HepG2 (cell line): ENCODE measurements around the gene STX7. TPM values are rescaled to one million over a fixed set of nuclear protein-coding genes. Genes with fewer than 3 reads are reported as not detected.
"Not testable (repeated sequence)": the region's sequence is repeated elsewhere in the genome, so short reads cannot be mapped to it uniquely, and the experiment has no call there.

Source experiments
- ATAC-seq: fragments of 200-7000 bp; cut with Tn5 transposase; 3 replicates; pipeline ENCODE4 v1.9.1; 2020; ENCODE audit warnings: mild to moderate bottlenecking, moderate library complexity
- BruUV-seq: library from RNA; stranded (reverse); fragments of 400-500 nt; replicated peaks from 2 replicates; lab custom pipeline; 2021; lab: Mats Ljungman, UMichigan
- CTCF ChIA-PET: fragments of 300-600 bp; formaldehyde crosslinking; extraction: SDS; loops from one replicate; lab custom pipeline; 2021; ENCODE audit warnings: low total read pairs, inconsistent platforms, low intra/inter-chr PET ratio; lab: Yijun Ruan, JAX
- POLR2A ChIA-PET: fragments of 350-600 bp; sonication (Branson Sonifier 250); formaldehyde crosslinking; loops from one replicate; lab custom pipeline; 2020; ENCODE audit warnings: antibody characterized with exemption, inconsistent platforms; lab: Yijun Ruan, JAX
- DNase-seq: peaks from one replicate; pipeline ENCODE4 v3.0.0-alpha.2; 2015; ENCODE audit warnings: low spot score
- FAIRE-seq: peaks from 3 replicates; lab custom pipeline; 2011; peaks lifted over from hg19 to GRCh38; lab: Jason Lieb, UNC
- H2AFZ ChIP-seq: one replicate; pipeline ENCODE4 v1.6.1; 2011; ENCODE audit warnings: low read length, inconsistent platforms
- H3K27ac ChIP-seq: fragments of 300-600 bp; 3 replicates; pipeline ENCODE4 v1.8.0; 2011; ENCODE audit warnings: mixed run types, mild to moderate bottlenecking, mixed read lengths, low read length, inconsistent platforms; ENCODE audit not compliant: insufficient read depth; ENCODE audit errors: extremely low read length
- H3K27me3 ChIP-seq, 2 experiments: fragments of 200-600 bp in 1 of 2; 2 replicates in 1 of 2; 3 replicates in 1 of 2; pipeline versions ENCODE4 v1.6.0 to v1.8.0; 2011; ENCODE audit warnings: low read length in 2 of 2, mild to moderate bottlenecking in 2 of 2, moderate library complexity in 2 of 2, inconsistent platforms in 1 of 2; ENCODE audit not compliant: insufficient read depth in 2 of 2, control insufficient read depth in 1 of 2
- H3K36me3 ChIP-seq, 2 experiments: fragments of 200-600 bp in 1 of 2; replicated peaks in 1 of 2; 2 replicates in 1 of 2; 3 replicates in 1 of 2; pipeline versions ENCODE4 v1.5.1 to v1.8.0; 2011; ENCODE audit warnings: low read length in 2 of 2, inconsistent platforms in 1 of 2; ENCODE audit not compliant: insufficient read depth in 2 of 2, control insufficient read depth in 1 of 2
- H3K4me1 ChIP-seq: 2 replicates; pipeline ENCODE4 v1.5.1; 2012; ENCODE audit warnings: low read length, inconsistent platforms; ENCODE audit not compliant: insufficient read depth
- H3K4me2 ChIP-seq: 2 replicates; pipeline ENCODE4 v1.6.0; 2011; ENCODE audit warnings: low read depth, low read length, inconsistent platforms
- H3K4me3 ChIP-seq, 3 experiments: fragments of 200-600 bp in 1 of 3; sonication (generic), shearing (Covaris generic) in 1 of 3; replicated peaks in 1 of 3; 2 replicates each; pipeline ENCODE4 v1.5.1; 2011 to 2016; ENCODE audit warnings: low read length in 3 of 3, inconsistent platforms in 2 of 3, low read depth in 2 of 3, mild to moderate bottlenecking in 2 of 3, control low read depth in 1 of 3, mixed read lengths in 1 of 3; ENCODE audit not compliant: insufficient read depth in 1 of 3
- H3K79me2 ChIP-seq: one replicate; pipeline ENCODE4 v1.6.1; 2011; ENCODE audit warnings: low read length, inconsistent platforms; ENCODE audit not compliant: insufficient read depth
- H3K9ac ChIP-seq: 2 replicates; pipeline ENCODE4 v1.6.0; 2011; ENCODE audit warnings: mild to moderate bottlenecking, low read depth, low read length, inconsistent platforms; ENCODE audit not compliant: insufficient read depth
- H3K9me3 ChIP-seq: 2 replicates; pipeline ENCODE4 v1.5.1; 2012; ENCODE audit warnings: mild to moderate bottlenecking, low read length
- H4K20me1 ChIP-seq: 2 replicates; pipeline ENCODE4 v1.6.0; 2011; ENCODE audit warnings: inconsistent platforms, mild to moderate bottlenecking, low read length, moderate library complexity; ENCODE audit not compliant: insufficient read depth
- NRL ChIP-seq: sonication (generic); formaldehyde crosslinking; IDR thresholded peaks from 2 replicates; pipeline ENCODE4 v1.5.0; 2020; ENCODE audit warnings: missing genetic modification reagents, mild to moderate bottlenecking, moderate library complexity, borderline replicate concordance
- SNAPC2 ChIP-seq: sonication (generic); formaldehyde crosslinking; IDR thresholded peaks from 2 replicates; pipeline ENCODE4 v1.8.1; 2022; ENCODE audit warnings: mild to moderate bottlenecking, missing genetic modification reagents
- ZGPAT ChIP-seq: IDR thresholded peaks from 2 replicates; pipeline ENCODE4 v1.6.1; 2016; ENCODE audit warnings: mild to moderate bottlenecking
- ZNF12 ChIP-seq: sonication (generic); formaldehyde crosslinking; IDR thresholded peaks from 2 replicates; pipeline ENCODE4 v1.5.0; 2020; ENCODE audit warnings: missing genetic modification reagents
- ZNF510 ChIP-seq: sonication (generic); formaldehyde crosslinking; IDR thresholded peaks from 2 replicates; pipeline ENCODE4 v1.4.0; 2020; ENCODE audit warnings: low read depth, mild to moderate bottlenecking, missing genetic modification reagents
- ZNF563 ChIP-seq: sonication (generic); formaldehyde crosslinking; IDR thresholded peaks from 2 replicates; pipeline ENCODE4 v1.8.0; 2022; ENCODE audit warnings: mild to moderate bottlenecking, moderate library complexity, missing genetic modification reagents
- ZNF841 ChIP-seq: sonication (generic); formaldehyde crosslinking; IDR thresholded peaks from 2 replicates; pipeline ENCODE4 v1.8.1; 2023; ENCODE audit warnings: missing genetic modification reagents, borderline replicate concordance
- WGBS: methylation state at CpG from one replicate; pipeline ENCODE4 v1.1.6; 2017; ENCODE audit warnings: low lambda C conversion rate; 5-methylcytosine and 5-hydroxymethylcytosine counted together
- in situ Hi-C: cut with HindIII; loops from 2 replicates; pipeline ENCODE4 v1.10.0; 2017; ENCODE audit warnings: low pct_unique_long_range_greater_than_20kb; ENCODE audit not compliant: extremely low pct_ligation_motif_present
- intact Hi-C: fragments of 100-400 bp; cut with micrococcal nuclease; formaldehyde crosslinking; loops from one replicate; pipeline ENCODE4 v1.10.0; 2022; ENCODE audit not compliant: unreplicated experiment
- polyA plus RNA-seq, 8 experiments: library from polyadenylated mRNA; depleted of rRNA in 3 of 8; stranded (reverse) in 7 of 8; unstranded in 1 of 8; fragments of >200 nt; fragmentation: Illumina TruSeq in 4 of 8; extraction: Trizol in 4 of 8; gene quantifications; 2 replicates each; pipeline versions ENCODE4 v1.2.1 to v1.2.3, GENCODE V29; 2011 to 2016; ENCODE audit warnings: low read depth in 4 of 8, missing spikeins in 1 of 8, mixed read lengths in 1 of 8; ENCODE audit not compliant: insufficient read depth in 1 of 8
- total RNA-seq, 5 experiments: library from RNA; depleted of rRNA; stranded (reverse); fragments of >200 nt; fragmentation: Illumina TruSeq; extraction: Trizol; gene quantifications; 2 replicates each; pipeline ENCODE4 v1.2.3, GENCODE V29; 2016; ENCODE audit warnings: low read depth in 1 of 5

Gene STX7
- total and polyA plus RNA-seq, 2 of the 13 experiments (the other 11 are each of a cell fraction or from before 2014, with no cell fraction given) = 28.0 to 34.7 TPM

GRCh38 chr6:132512638-132513632 lies at the start of gene STX7 (continued):
- peak; percentile 93 for TF ChIP-seq ZGPAT (CRISPR knock-in tag)
- TF ChIP-seq ZNF510 (CRISPR knock-in tag) = peak; percentile 88; the same call in 1 of the 2 replicates
- peak; percentile 88 for TF ChIP-seq ZNF563 (CRISPR knock-in tag)
- no peak for TF ChIP-seq ZNF841 (CRISPR knock-in tag)
- TF ChIP-seq SNAPC2 (CRISPR knock-in tag) = peak; percentile 85; the same call in 1 of the 2 replicates
- TF ChIP-seq NRL = peak; percentile 65
- no peak for TF ChIP-seq ZNF12 (CRISPR knock-in tag)

GRCh38 chr6:132560087-132560486 lies 47.2 kb upstream of the STX7 start:
- in situ Hi-C loops, BruUV-seq, H3K4me2 ChIP-seq, CTCF ChIA-PET, H4K20me1 ChIP-seq, H3K4me1 ChIP-seq, intact Hi-C loops, ATAC-seq, H3K79me2 ChIP-seq, H3K27ac ChIP-seq, H3K27me3 ChIP-seq, DNase-seq, H3K36me3 ChIP-seq, H3K9ac ChIP-seq, H3K9me3 ChIP-seq, FAIRE-seq, H2AFZ ChIP-seq, H3K4me3 ChIP-seq, POLR2A ChIA-PET: not testable (repeated sequence)
- WGBS = 2% methylated on average over 3 of the region's 3 CpGs
